Panc1 (cell line): ENCODE data around the gene SNX9.

Experiments used
- POLR2AphosphoS5 ChIP-seq: IDR thresholded peaks from 2 replicates; pipeline ENCODE4 v1.6.1; 2012; ENCODE audit warnings: mild to moderate bottlenecking, low read depth, low read length, moderate library complexity
- SIN3A ChIP-seq: IDR thresholded peaks from 2 replicates; pipeline ENCODE4 v1.6.1; 2012; ENCODE audit warnings: low read depth, mild to moderate bottlenecking, low read length, moderate library complexity, borderline replicate concordance; ENCODE audit not compliant: insufficient read depth
- TCF7L2 ChIP-seq: IDR thresholded peaks from 2 replicates; pipeline ENCODE4 v1.6.1; 2011; ENCODE audit warnings: mild to moderate bottlenecking, low read depth, low read length, inconsistent platforms
- TF ChIP-seq, protein P1 (sequence below): fragments of 450-650 bp; IDR thresholded peaks from 2 replicates; pipeline ENCODE4 v1.5.1; 2017; ENCODE audit warnings: mild to moderate bottlenecking
- TF ChIP-seq, protein P2 (sequence below), 2 experiments: IDR thresholded peaks; 2 replicates each; pipeline ENCODE4 v1.6.1; 2011 to 2012; ENCODE audit warnings: low read depth in 2 of 2, control low read depth in 1 of 2, low read length in 1 of 2, mild to moderate bottlenecking in 1 of 2, moderate library complexity in 1 of 2; ENCODE audit not compliant: insufficient read depth in 1 of 2

DNA sequence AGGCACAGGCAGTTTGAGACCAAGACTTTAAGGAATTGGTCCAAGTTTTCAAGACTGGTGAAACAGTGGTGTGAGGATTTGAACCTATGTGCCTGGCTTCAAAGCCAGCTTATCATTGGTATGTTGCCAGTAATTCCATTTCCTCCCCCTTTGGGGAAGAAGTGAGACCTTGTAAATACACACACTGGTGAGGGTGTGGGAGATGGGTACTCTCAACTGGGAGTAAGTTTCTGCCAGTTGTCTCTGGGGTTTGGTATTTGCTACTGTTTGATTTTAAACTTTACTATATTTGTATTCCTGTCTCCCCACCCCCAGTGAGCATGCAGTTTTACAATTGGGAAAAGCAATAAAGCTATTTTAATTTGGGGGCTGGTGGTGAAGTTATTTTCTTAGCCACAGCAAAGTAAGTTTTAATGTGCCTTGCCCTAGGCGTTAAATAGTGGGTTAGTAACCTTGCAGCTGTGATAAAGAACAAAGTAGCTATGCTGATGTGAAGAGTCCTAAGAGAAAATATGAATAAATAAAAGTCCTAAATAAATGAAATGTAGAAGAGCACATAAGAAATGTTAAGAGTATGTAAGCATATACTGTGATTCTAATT, 31.0 kb downstream of the SNX9 start:
- TF ChIP-seq POLR2AphosphoS5 (no peak), TCF7L2 (peak; percentile 96), SIN3A (no peak)
- TF ChIP-seq, protein P1, sequence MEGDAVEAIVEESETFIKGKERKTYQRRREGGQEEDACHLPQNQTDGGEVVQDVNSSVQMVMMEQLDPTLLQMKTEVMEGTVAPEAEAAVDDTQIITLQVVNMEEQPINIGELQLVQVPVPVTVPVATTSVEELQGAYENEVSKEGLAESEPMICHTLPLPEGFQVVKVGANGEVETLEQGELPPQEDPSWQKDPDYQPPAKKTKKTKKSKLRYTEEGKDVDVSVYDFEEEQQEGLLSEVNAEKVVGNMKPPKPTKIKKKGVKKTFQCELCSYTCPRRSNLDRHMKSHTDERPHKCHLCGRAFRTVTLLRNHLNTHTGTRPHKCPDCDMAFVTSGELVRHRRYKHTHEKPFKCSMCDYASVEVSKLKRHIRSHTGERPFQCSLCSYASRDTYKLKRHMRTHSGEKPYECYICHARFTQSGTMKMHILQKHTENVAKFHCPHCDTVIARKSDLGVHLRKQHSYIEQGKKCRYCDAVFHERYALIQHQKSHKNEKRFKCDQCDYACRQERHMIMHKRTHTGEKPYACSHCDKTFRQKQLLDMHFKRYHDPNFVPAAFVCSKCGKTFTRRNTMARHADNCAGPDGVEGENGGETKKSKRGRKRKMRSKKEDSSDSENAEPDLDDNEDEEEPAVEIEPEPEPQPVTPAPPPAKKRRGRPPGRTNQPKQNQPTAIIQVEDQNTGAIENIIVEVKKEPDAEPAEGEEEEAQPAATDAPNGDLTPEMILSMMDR: no peak
- TF ChIP-seq, protein P2, sequence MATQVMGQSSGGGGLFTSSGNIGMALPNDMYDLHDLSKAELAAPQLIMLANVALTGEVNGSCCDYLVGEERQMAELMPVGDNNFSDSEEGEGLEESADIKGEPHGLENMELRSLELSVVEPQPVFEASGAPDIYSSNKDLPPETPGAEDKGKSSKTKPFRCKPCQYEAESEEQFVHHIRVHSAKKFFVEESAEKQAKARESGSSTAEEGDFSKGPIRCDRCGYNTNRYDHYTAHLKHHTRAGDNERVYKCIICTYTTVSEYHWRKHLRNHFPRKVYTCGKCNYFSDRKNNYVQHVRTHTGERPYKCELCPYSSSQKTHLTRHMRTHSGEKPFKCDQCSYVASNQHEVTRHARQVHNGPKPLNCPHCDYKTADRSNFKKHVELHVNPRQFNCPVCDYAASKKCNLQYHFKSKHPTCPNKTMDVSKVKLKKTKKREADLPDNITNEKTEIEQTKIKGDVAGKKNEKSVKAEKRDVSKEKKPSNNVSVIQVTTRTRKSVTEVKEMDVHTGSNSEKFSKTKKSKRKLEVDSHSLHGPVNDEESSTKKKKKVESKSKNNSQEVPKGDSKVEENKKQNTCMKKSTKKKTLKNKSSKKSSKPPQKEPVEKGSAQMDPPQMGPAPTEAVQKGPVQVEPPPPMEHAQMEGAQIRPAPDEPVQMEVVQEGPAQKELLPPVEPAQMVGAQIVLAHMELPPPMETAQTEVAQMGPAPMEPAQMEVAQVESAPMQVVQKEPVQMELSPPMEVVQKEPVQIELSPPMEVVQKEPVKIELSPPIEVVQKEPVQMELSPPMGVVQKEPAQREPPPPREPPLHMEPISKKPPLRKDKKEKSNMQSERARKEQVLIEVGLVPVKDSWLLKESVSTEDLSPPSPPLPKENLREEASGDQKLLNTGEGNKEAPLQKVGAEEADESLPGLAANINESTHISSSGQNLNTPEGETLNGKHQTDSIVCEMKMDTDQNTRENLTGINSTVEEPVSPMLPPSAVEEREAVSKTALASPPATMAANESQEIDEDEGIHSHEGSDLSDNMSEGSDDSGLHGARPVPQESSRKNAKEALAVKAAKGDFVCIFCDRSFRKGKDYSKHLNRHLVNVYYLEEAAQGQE (IDR thresholded peaks at IDR 0.05; ENCODE audit: insufficient read depth in 1 of 2, low read depth in 2 of 2, low read length in 1 of 2): no peak; a peak in 1 of 4 replicates
